Measurements from ENCODE around the gene SLC37A4.

DNA sequence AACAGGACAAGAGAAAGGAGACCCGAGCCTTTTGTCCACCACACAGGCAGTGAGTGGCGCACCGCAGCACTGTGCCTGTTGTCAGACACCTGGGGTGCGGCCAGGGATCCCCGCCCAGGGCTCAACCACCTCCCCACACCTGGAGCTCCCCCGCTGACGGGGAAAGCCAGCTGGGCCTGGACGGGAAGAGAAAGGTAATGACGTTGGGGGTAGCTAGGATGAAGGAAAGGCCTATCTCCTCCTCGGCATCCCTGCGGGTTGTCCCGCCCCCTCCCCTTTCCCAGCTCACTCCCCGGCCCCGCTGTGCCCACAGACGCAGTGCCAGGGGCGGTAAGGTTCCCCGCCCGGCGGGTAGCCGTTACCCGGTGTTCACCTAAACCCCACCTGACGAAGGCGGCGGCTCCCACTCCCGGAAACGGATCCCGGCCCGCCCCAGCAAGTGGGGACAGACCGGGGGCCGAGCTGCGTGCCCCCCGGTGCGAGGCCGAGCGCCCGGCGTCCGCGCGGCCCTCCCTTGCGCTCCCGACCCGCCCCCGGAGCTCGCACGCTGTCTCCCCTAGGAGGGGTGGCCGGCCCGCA, 25.8 kb upstream of the SLC37A4 start:
- no peak for TF ChIP-seq CTCF (IDR thresholded peaks at IDR 0.05 in 4 of 5, conservative IDR thresholded peaks at IDR 0.05 in 1 of 5)
- TF ChIP-seq POLR2A (IDR thresholded peaks at IDR 0.05): no peak

All from gastrocnemius medialis (tissue), 4 donors.